Chondrocyte (in vitro differentiated cells): ENCODE measurements around the gene SMCO3. TPM values are rescaled to one million over a fixed set of nuclear protein-coding genes. Genes with fewer than 3 reads are reported as not detected.

Experiments used
- DNase-seq: peaks from one replicate; pipeline ENCODE4 v3.0.0; 2021; ENCODE audit warnings: mixed read lengths, low spot score
- H3K27ac Mint-ChIP-seq: one replicate; pipeline ENCODE4 v1.8.0; 2021; ENCODE audit warnings: mild to moderate bottlenecking, moderate library complexity, mixed read lengths; ENCODE audit not compliant: unreplicated experiment
- H3K27me3 Mint-ChIP-seq: 2 replicates; pipeline ENCODE4 v1.8.0; 2021; ENCODE audit warnings: low read depth, mixed read lengths
- H3K36me3 Mint-ChIP-seq: 2 replicates; pipeline ENCODE4 v1.8.0; 2021; ENCODE audit warnings: low read depth, mixed read lengths
- H3K4me1 Mint-ChIP-seq: 2 replicates; pipeline ENCODE4 v1.8.0; 2021; ENCODE audit warnings: low read depth, mild to moderate bottlenecking, mixed read lengths
- H3K4me3 Mint-ChIP-seq: one replicate; pipeline ENCODE4 v1.8.0; 2021; ENCODE audit warnings: mild to moderate bottlenecking, moderate library complexity, mixed read lengths; ENCODE audit not compliant: unreplicated experiment
- H3K9me3 Mint-ChIP-seq: 2 replicates; pipeline ENCODE4 v1.8.0; 2021; ENCODE audit warnings: low read depth, mixed read lengths
- total RNA-seq: library from RNA; stranded (reverse); gene quantifications from 3 replicates; pipeline ENCODE4 v1.2.1, GENCODE V29; 2021
- TF ChIP-seq, protein P1 (sequence below): fragments of 200-600 bp; sonication (generic); IDR thresholded peaks from 2 replicates; pipeline ENCODE4 v1.5.0; 2021; ENCODE audit warnings: antibody characterized with exemption, mild to moderate bottlenecking, moderate library complexity

SMCO3 gene
- total RNA-seq, 1 donor from 2014 or later = 0.17 TPM

DNA sequence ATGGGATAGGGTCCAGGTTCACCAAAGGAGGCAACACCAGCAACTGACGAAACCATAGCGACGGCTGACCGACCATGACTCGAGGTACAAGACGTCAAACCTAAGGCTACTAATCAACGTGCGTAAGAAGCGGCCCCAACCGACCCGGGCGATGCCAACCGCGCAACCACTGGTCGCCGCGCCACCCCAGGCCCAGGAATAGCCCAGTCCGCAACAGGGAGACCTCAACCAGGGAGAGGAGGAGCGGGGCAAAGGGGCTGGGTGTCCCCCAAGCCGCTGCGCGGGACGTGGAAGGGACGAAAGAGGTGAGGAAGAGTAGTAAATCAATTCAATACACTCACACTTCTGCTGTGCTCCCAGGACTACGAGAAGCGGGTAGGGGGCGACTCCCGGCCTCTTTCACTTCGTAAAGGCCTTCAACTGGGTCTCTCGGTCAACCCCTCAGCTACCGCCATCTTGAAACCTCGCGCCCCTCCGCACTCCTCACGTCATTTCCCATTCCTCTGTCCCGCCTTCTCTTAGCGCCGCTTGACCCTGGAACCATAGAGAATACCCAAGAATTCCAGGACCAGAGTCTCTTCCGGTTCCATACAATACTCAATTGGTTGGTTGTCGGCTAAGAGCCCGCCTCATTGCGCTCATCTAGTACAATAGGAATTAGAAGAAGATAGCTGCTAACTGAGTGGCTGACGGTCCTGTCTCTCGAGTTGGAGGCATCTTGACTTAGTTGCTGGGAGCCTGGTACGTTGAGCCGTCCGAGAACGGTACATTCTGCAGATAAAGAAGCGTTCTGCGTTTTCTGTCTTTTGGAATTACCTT lies 10.8 kb downstream of the SMCO3 start, which contains the start of the genes C12orf60 and WBP11:
Gene C12orf60, plus strand, starts transcription at position 660 of the 819 bp plus-strand sequence. CDS start 19,266 bp downstream, outside the sequence.
Gene WBP11, minus strand, starts transcription at position 468 of the 819 bp plus-strand sequence. CDS start 2,095 bp downstream, outside the sequence.
- H3K4me3 Mint-ChIP-seq = no peak within 1 kb of the TSS
- H3K27ac Mint-ChIP-seq = no peak within 1 kb of the TSS
- no peaks in the 10 kb centered on the region for H3K9me3 Mint-ChIP-seq
- no peaks in the 10 kb centered on the region for H3K27me3 Mint-ChIP-seq
- H3K36me3 Mint-ChIP-seq = peaks cover 4% of the 10 kb centered on the region
- H3K4me1 Mint-ChIP-seq = peaks cover 3% of the 10 kb centered on the region
- TF ChIP-seq, protein P1, sequence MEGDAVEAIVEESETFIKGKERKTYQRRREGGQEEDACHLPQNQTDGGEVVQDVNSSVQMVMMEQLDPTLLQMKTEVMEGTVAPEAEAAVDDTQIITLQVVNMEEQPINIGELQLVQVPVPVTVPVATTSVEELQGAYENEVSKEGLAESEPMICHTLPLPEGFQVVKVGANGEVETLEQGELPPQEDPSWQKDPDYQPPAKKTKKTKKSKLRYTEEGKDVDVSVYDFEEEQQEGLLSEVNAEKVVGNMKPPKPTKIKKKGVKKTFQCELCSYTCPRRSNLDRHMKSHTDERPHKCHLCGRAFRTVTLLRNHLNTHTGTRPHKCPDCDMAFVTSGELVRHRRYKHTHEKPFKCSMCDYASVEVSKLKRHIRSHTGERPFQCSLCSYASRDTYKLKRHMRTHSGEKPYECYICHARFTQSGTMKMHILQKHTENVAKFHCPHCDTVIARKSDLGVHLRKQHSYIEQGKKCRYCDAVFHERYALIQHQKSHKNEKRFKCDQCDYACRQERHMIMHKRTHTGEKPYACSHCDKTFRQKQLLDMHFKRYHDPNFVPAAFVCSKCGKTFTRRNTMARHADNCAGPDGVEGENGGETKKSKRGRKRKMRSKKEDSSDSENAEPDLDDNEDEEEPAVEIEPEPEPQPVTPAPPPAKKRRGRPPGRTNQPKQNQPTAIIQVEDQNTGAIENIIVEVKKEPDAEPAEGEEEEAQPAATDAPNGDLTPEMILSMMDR = peak; percentile 13
- peak; percentile 95 for DNase-seq

GRCh38 chr12:14802721-14803010 lies 11.3 kb downstream of the SMCO3 start:
- Mint-ChIP-seq H3K4me1 (peaks cover 3% of the 10 kb centered on the region), H3K27me3 (no peaks in the 10 kb centered on the region), H3K9me3 (no peaks in the 10 kb centered on the region), H3K27ac (no peak overlapping the region), H3K36me3 (peaks cover 6% of the 10 kb centered on the region), H3K4me3 (no peak overlapping the region)
- TF ChIP-seq, protein P1 = no peak
- no peak for DNase-seq

- TF ChIP-seq, protein P1 = no peak
- no peak overlapping the region for H3K4me3 Mint-ChIP-seq
- peaks cover 11% of the 10 kb centered on the region for H3K36me3 Mint-ChIP-seq
- H3K4me1 Mint-ChIP-seq = peaks cover 3% of the 10 kb centered on the region
- H3K27me3 Mint-ChIP-seq = no peaks in the 10 kb centered on the region
- no peaks in the 10 kb centered on the region for H3K9me3 Mint-ChIP-seq
- no peak for DNase-seq
- H3K27ac Mint-ChIP-seq = no peak overlapping the region
These were observed 11.7 kb downstream of the SMCO3 start for GRCh38 chr12:14802247-14802646.

- Mint-ChIP-seq H3K9me3 (no peaks in the 10 kb centered on the region), H3K27ac (no peak overlapping the region), H3K36me3 (peaks cover 45% of the 10 kb centered on the region), H3K27me3 (no peaks in the 10 kb centered on the region), H3K4me3 (no peak overlapping the region), H3K4me1 (no peaks in the 10 kb centered on the region)
- TF ChIP-seq, protein P1 = no peak
- no peak for DNase-seq
These were observed 18.9 kb downstream of the SMCO3 start for GRCh38 chr12:14795028-14795448.

DNA sequence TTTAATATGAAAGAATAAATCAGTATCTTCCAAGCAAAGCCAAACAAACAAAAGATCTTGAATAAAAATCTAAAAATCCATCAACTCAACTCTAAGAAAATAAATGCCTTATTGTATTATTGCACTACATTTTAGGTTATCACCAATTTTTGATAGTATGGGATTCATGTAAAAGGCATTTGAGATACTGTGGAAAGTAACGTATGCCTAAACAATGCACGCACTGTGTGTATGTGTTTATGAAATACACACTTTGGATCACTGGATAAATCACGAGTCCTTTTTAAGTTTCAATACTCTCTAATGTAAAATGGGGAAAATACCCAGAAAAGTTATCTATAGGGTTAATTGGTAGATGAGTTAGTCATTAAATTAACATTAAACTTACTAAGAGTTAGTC lies 28.4 kb downstream of the SMCO3 start:
- no peaks in the 10 kb centered on the region for H3K9me3 Mint-ChIP-seq
- H3K27me3 Mint-ChIP-seq = no peaks in the 10 kb centered on the region
- no peak overlapping the region for H3K4me3 Mint-ChIP-seq
- H3K27ac Mint-ChIP-seq = no peak overlapping the region
- TF ChIP-seq, protein P1 = no peak
- H3K4me1 Mint-ChIP-seq = peaks cover under 1% of the 10 kb centered on the region
- no peak for DNase-seq
- H3K36me3 Mint-ChIP-seq = peaks cover 36% of the 10 kb centered on the region
